Small intestine (tissue), 7 donors: Measurements from ENCODE around the gene IDH3G. TPM values are rescaled to one million over a fixed set of nuclear protein-coding genes. Genes with fewer than 3 reads are reported as not detected.

Experiments used
- DNase-seq, 2 donors: peaks; one replicate each; pipeline versions ENCODE4 v3.0.0 to v3.0.0-alpha.2; 2013
- FAIRE-seq: peaks from 2 replicates; lab custom pipeline; 2012; peaks lifted over from hg19 to GRCh38; lab: Jason Lieb, UNC
- H3K27ac ChIP-seq, 3 donors: one replicate each; pipeline ENCODE4 v1.5.1; 2013; ENCODE audit warnings: low read length in 2 of 3, mild to moderate bottlenecking in 2 of 3, control low read depth in 1 of 3, inconsistent platforms in 1 of 3, low read depth in 1 of 3, moderate library complexity in 1 of 3
- H3K27me3 ChIP-seq, 3 donors: one replicate each; pipeline ENCODE4 v1.6.1; 2013; ENCODE audit warnings: low read length in 3 of 3, inconsistent platforms in 1 of 3; ENCODE audit not compliant: control insufficient read depth in 3 of 3, insufficient read depth in 3 of 3
- H3K36me3 ChIP-seq, 3 donors: one replicate each; pipeline ENCODE4 v1.6.1; 2013; ENCODE audit warnings: low read length in 3 of 3, inconsistent platforms in 1 of 3, low read depth in 1 of 3, mild to moderate bottlenecking in 1 of 3, moderate library complexity in 1 of 3; ENCODE audit not compliant: control insufficient read depth in 3 of 3, insufficient read depth in 2 of 3
- H3K4me1 ChIP-seq, 3 donors: one replicate each; pipeline ENCODE4 v1.6.1; 2013; ENCODE audit warnings: low read length in 2 of 3, inconsistent platforms in 1 of 3, low read depth in 1 of 3, mild to moderate bottlenecking in 1 of 3, moderate library complexity in 1 of 3; ENCODE audit not compliant: control insufficient read depth in 3 of 3, insufficient read depth in 2 of 3
- H3K4me3 ChIP-seq, 3 donors: one replicate each; pipeline ENCODE4 v1.5.1; 2013; ENCODE audit warnings: low read length in 3 of 3, control low read depth in 1 of 3, inconsistent platforms in 1 of 3, low read depth in 1 of 3, mild to moderate bottlenecking in 1 of 3, moderate library complexity in 1 of 3
- H3K9me3 ChIP-seq, 2 donors: one replicate each; pipeline ENCODE4 v1.6.1; 2013; ENCODE audit warnings: low read depth in 1 of 2, low read length in 1 of 2; ENCODE audit not compliant: control insufficient read depth in 2 of 2, insufficient read depth in 1 of 2
- WGBS, 3 donors: extraction: QIAGEN DNeasy Blood & Tissue Kit; methylation state at CpG; one replicate each; pipeline ENCODE4 v1.1.7; 2013; 5-methylcytosine and 5-hydroxymethylcytosine counted together
- polyA plus RNA-seq, 4 donors: library from polyadenylated mRNA; stranded (reverse) in 3 of 4; unstranded in 1 of 4; fragments of 200-250 nt in 3 of 4; fragments of 120-200 nt in 1 of 4; gene quantifications; one replicate each; pipeline versions ENCODE4 v1.2.1 to v1.2.3, GENCODE V29; 2013
- donor health status: healthy with polysubstance abuse.
- donor health status: control.
- donor health status: control.
- donor health status: Bipolar disorder and iron deficiency.
- donor health status: healthy.

IDH3G gene
- polyA plus RNA-seq, 4 donors: 59.9 to 114 (median 85.5) TPM

GRCh38 chrX:153780678-153781427 is 13.3 kb downstream of the IDH3G start, which contains the start of gene SRPK3:
TSS of gene SRPK3 (plus strand) at chrX:153781041. CDS start at chrX:153781087, 46 bp downstream.
- FAIRE-seq (no peak), DNase-seq (peak in 1 of 2 donors; percentile 15)
- Histone ChIP-seq H3K27me3 (peaks cover 0 to 4% (median 0%) of the 10 kb centered on the region in 3 donors), H3K36me3 (peaks cover 0 to 24% (median 4%) of the 10 kb centered on the region in 3 donors), H3K4me1 (no peaks in the 10 kb centered on the region), H3K27ac (no peak within 1 kb of the TSS), H3K9me3 (no peaks in the 10 kb centered on the region), H3K4me3 (no peak within 1 kb of the TSS)
- 16 to 39% (median 34%) methylated on average over 13 to 52 of the region's 52 CpGs for whole genome bisulfite sequencing, 3 donors

DNA sequence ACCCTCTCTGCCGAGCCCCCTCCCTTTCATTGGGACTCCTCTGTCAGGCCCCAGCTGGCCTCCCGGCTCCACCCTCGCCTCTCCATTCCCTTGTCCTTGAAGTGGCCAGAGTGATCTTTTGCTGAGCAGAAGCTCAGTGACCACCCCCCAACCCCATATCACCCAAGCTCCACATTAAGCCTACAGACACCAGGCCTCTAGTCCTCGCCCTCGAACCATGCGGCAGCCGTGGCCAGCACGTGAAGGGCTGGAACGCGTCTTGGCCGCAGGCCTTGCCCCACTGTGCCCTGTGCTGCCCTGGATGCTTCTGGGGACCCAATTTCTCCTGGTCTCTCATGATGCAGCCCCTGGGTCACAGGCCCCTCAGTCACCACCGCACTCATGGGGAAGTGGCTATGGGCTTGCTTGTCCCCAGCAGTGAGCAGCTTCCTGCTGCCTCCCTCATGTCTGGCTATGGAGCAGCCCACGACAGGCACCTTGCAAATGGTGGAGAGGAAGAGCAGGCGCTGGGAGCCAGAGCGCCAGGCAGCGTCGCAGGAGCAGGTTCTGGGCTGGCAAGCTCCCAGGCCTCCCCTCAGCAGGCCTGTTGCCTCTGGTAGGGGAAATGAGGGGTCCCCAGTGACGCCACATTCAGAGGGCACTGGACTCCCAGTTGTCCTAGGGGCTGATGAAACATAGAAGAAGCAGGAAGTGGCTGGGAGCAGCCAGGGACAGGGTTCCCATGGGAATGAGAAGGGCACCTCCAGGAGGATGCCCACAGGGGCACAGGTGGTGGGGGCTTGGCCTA is 14.1 kb downstream of the IDH3G start:
- Histone ChIP-seq H3K27me3 (peaks cover 0 to 4% (median 0%) of the 10 kb centered on the region in 3 donors), H3K9me3 (no peaks in the 10 kb centered on the region), H3K4me3 (no peak overlapping the region), H3K4me1 (no peaks in the 10 kb centered on the region), H3K36me3 (peaks cover 0 to 16% (median 3%) of the 10 kb centered on the region in 3 donors), H3K27ac (no peak overlapping the region)
- FAIRE-seq (no peak), DNase-seq (no peak)
- 47 to 70% (median 57%) methylated on average over 12 to 18 of the region's 18 CpGs for WGBS, 3 donors

DNA sequence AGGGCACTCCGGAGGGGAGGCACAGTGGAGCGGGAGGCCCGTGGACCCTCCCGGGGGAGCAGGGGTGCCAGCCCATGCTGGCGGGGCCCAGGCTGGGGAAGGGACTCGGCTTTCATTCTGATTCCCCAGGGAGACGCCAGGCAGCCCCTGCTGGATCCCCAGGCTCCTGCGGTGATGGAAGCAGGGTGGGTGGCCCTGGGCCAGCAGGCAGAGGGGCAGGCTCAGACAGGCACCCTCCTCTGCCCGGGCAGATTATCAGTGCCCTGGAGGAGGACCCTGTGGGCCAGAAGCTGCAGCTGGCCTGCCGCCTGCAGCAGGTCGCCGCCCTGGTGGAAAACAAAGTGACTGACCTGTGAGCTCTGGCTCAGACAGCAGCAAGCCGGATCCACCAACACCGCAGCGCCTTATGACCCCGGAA is 15.5 kb downstream of the IDH3G start:
- H3K27ac ChIP-seq: no peak overlapping the region
- no peak for FAIRE-seq
- no peak overlapping the region for H3K4me3 ChIP-seq
- 52 to 73% (median 68%) methylated on average over 10 to 16 of the region's 16 CpGs for WGBS, 3 donors
- H3K27me3 ChIP-seq: peaks cover 0 to 4% (median 0%) of the 10 kb centered on the region in 3 donors
- no peaks in the 10 kb centered on the region for H3K9me3 ChIP-seq
- no peaks in the 10 kb centered on the region for H3K4me1 ChIP-seq
- peaks cover 0 to 4% (median 0%) of the 10 kb centered on the region in 3 donors for H3K36me3 ChIP-seq
- no peak for DNase-seq

DNA sequence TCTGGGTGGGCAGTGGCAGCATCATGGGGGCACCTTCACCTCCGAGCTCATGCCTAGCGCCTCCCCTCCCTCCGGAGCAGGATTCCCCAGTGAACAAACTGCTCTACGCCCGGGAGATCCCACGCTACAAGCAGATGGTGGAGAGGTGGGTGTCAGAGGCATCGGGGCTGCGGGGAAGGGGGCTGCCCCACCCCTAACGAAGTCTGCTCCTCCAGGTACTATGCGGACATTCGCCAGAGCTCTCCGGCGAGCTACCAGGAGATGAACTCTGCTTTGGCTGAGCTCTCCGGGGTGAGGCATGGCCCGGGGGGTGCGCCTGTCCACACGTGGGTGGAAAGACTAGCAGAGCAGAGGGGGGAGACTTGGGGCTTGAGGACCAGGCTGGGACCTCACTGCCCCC is 16.0 kb downstream of the IDH3G start:
- WGBS, 3 donors: 58 to 75% (median 61%) methylated on average over 11 to 17 of the region's 17 CpGs
- H3K9me3 ChIP-seq: no peaks in the 10 kb centered on the region
- DNase-seq: no peak
- H3K36me3 ChIP-seq: peaks cover 0 to under 1% (median 0%) of the 10 kb centered on the region in 3 donors
- H3K4me1 ChIP-seq: no peaks in the 10 kb centered on the region
- no peak overlapping the region for H3K4me3 ChIP-seq
- no peak overlapping the region for H3K27ac ChIP-seq
- FAIRE-seq: no peak
- peaks cover 0 to 4% (median 0%) of the 10 kb centered on the region in 3 donors for H3K27me3 ChIP-seq

- DNase-seq (no peak), FAIRE-seq (no peak)
- Histone ChIP-seq H3K27ac (no peak overlapping the region), H3K27me3 (peaks cover 0 to 4% (median 0%) of the 10 kb centered on the region in 3 donors), H3K4me3 (no peak overlapping the region), H3K36me3 (no peaks in the 10 kb centered on the region), H3K9me3 (no peaks in the 10 kb centered on the region), H3K4me1 (no peaks in the 10 kb centered on the region)
- WGBS, 3 donors: 71 to 82% (median 81%) methylated on average over 15 to 34 of the region's 34 CpGs
Observed at GRCh38 chrX:153777261-153778090, 16.7 kb downstream of the IDH3G start.

- no peak for DNase-seq
- FAIRE-seq: no peak
- Histone ChIP-seq H3K36me3 (no peaks in the 10 kb centered on the region), H3K27me3 (peaks cover 0 to 4% (median 0%) of the 10 kb centered on the region in 3 donors), H3K27ac (no peak overlapping the region), H3K9me3 (no peaks in the 10 kb centered on the region), H3K4me1 (no peaks in the 10 kb centered on the region), H3K4me3 (no peak overlapping the region)
- 50 to 75% (median 75%) methylated on average over 1 to 14 of the region's 22 CpGs for WGBS, 3 donors
Observed at GRCh38 chrX:153776611-153777045, 17.5 kb downstream of the IDH3G start.

DNA sequence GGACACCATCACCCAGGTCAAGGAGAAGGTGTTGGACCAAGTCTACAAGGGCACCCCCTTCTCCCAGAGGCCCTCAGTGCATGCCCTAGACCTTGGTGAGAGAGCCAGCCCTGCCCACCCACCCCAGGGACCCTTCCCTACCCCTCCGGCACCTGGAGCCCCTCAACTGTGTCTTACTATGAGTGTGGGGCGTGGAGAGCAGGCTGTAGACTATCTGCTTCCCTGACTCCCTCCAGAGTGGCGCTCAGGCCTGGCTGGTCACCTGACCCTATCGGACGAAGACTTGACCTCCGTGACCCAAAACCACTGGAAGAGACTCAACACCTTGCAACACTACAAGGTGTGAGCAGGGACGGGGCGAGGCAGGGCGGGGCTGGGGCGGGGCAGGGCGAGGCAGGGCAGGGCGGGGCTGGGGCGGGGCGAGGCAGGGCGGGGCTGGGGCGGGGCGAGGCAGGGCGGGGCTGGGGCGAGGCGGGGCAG is 18.0 kb downstream of the IDH3G start:
- Histone ChIP-seq H3K36me3 (no peaks in the 10 kb centered on the region), H3K9me3 (no peaks in the 10 kb centered on the region), H3K27me3 (peaks cover 0 to 4% (median 0%) of the 10 kb centered on the region in 3 donors), H3K4me3 (no peak overlapping the region), H3K27ac (no peak overlapping the region), H3K4me1 (no peaks in the 10 kb centered on the region)
- FAIRE-seq (no peak), DNase-seq (no peak)
- WGBS, 3 donors: 71 to 96% (median 91%) methylated on average over 4 to 17 of the region's 20 CpGs
